GM20000 (cell line): Measurements from ENCODE around the gene MAP1LC3A.

ENCODE experiments used
- DNase-seq: peaks from one replicate; pipeline ENCODE4 v3.0.0; 2012; ENCODE audit warnings: low spot score
- CTCF ChIP-seq: IDR thresholded peaks from 2 replicates; pipeline ENCODE4 v1.5.1; 2012; ENCODE audit warnings: mild to moderate bottlenecking, control low read depth; ENCODE audit errors: extremely low read depth, missing control alignments

Gene MAP1LC3A

GRCh38 chr20:34566978-34567891, 8.7 kb downstream of the MAP1LC3A start:
- DNase-seq, result no peak
- no peak for TF ChIP-seq CTCF

GRCh38 chr20:34567892-34568865, 9.7 kb downstream of the MAP1LC3A start:
- TF ChIP-seq CTCF, result no peak

GRCh38 chr20:34569598-34569997, 11.1 kb downstream of the MAP1LC3A start:
- TF ChIP-seq CTCF, result no peak
- DNase-seq, result no peak

More at GRCh38 chr20:34567892-34568865, 9.7 kb downstream of the MAP1LC3A start:
- DNase-seq, result no peak

- no peak for DNase-seq
- no peak for TF ChIP-seq CTCF
Observed at GRCh38 chr20:34570859-34571306, 12.4 kb downstream of the MAP1LC3A start.

- TF ChIP-seq CTCF, result no peak
- DNase-seq, result no peak
Observed at GRCh38 chr20:34571753-34572152, 13.2 kb downstream of the MAP1LC3A start.

GRCh38 chr20:34573541-34574300, 15.2 kb downstream of the MAP1LC3A start:
- DNase-seq, result no peak
- no peak for TF ChIP-seq CTCF
